ENCODE data around the gene SLC4A1AP. TPM values are rescaled to one million over a fixed set of nuclear protein-coding genes. Genes with fewer than 3 reads are reported as not detected.
A peak's percentile ranks its signal among the peaks of the same experiment; 100 is the strongest.
"Not testable (repeated sequence)": the region's sequence is repeated elsewhere in the genome, so short reads cannot be mapped to it uniquely, and the experiment has no call there.

Gene SLC4A1AP
- total RNA-seq, 1 donor from 2014 or later: 39.1 TPM

GRCh38 chr2:27651056-27651455 is 12.6 kb upstream of the SLC4A1AP start:
- no peak for DNase-seq (ENCODE audit: low read depth)

DNA sequence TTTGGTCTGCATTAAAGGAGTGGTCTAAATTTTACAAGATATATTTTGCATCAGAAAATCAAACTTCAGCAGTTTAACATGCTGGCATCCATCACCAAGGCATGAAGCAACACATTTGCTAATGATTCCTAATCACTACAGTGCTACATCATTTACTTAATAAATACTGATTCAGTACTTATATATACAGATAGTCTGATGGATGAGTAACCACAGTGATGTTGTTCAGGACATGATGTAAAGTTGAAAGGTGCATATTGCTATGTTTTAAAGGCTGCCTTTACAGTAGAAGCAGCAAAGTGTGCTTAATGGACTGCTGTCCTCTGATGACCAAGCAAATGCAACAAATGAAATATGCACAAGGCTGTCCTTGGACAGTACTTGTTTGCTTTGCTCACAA is 11.3 kb upstream of the SLC4A1AP start:
- DNase-seq (ENCODE audit: low read depth): no peak

- DNase-seq (ENCODE audit: low read depth): no peak
Measured at GRCh38 chr2:27652790-27653189, 10.9 kb upstream of the SLC4A1AP start.

DNA sequence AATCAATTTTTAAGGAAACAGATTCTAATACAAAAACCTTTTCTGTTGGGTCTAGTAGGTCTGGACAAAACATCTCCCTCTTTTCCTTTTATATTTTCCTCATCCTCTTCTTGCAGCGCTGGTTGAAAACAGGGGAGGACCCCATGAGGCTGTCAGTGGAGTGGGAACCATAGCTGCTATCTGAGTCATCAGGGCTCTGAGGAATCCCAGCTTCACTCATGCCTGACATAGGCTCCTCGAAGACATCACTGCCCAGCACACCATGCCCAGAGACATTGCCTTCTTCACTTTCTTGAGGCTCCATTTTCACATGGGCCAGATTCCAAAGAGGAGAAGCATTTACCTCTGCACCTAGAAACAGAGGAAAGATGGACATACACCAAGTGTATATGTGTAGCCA is 10.3 kb upstream of the SLC4A1AP start:
- peak; percentile 80 for DNase-seq (ENCODE audit: low read depth)

DNA sequence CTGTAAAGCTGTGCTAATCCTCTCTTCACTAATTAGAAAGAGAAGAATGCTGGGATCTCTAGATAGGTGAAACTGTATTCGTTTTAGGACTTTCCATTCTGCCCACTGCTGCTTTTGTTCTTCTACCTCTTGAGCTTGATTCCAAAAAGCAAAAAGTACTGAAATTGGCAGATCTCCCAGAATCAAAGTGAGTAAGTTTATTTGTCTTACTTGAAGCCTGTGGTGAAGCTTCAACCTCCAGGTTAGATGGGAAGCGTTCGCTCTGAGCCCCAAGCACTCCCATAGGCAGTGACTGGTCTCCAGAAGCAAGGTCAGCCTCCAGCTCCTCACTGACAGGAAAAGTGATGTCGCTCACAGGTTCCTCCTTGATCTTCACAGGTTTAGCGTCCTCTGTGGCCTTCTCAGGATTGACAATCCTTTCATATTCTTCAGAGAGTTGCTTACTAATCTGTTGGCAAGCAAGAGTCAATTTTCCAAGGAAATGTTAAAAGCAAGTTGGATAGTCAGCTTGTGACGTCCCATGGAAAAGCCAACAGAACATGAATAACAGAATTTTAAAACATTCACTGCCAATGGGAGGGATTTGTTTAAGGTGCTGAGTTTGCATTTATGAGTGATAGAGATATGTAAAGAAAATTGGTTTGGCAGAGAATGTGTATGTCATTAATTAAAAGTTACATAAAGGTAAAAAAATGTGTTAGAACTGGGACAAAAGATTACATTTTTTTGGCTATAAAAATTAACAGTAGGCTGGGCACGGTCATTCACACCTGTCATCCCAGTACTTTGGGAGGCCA is 8.3 kb upstream of the SLC4A1AP start:
- DNase-seq (ENCODE audit: low read depth): peak; percentile 23

DNA sequence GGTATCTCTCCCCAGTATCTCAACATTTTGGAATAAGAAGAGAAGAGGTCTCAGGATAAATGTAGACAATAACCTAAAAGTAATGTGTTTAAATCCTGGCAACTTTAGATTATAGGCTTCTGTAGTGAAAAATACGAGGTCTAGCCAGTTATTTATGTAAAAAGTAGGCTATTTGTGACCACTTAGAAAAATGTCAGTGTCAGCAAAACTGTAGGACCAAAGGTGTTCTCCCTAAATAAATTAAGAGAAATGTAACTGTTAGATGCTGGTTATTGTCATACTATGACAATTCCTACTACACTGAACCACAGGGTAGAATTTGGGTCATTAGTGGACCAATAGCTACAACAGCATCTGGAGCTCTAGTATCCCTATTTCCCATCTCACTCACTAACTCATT is 2.3 kb upstream of the SLC4A1AP start:
- no peak for DNase-seq (ENCODE audit: low read depth)

- no peak for DNase-seq (ENCODE audit: low read depth)
Measured at GRCh38 chr2:27664154-27664574, 475 bp downstream of the SLC4A1AP start.

GRCh38 chr2:27664622-27665363 is 1.1 kb downstream of the SLC4A1AP start:
- DNase-seq (ENCODE audit: low read depth): no peak

GRCh38 chr2:27667446-27667845 is 3.8 kb downstream of the SLC4A1AP start:
- DNase-seq (ENCODE audit: low read depth): no peak

DNA sequence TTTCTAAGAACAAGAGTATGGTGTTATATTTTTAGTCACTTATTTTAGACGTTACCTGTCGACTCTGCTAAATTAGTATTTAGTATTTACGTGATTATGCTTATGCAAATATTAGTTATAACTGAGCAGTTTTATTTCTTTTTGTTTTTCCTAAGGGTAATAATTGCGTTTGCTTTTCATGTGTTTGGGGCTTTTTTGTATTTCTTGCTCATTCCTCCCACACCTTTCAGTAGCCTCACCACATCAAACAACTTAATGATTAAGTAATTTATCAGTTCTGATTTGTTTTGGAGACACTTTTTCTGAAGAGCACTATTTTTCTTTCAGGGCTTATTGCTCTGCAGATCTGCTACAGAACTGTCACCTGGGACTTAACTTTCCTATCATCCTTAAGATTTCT is 7.5 kb downstream of the SLC4A1AP start:
- DNase-seq (ENCODE audit: low read depth): no peak

DNA sequence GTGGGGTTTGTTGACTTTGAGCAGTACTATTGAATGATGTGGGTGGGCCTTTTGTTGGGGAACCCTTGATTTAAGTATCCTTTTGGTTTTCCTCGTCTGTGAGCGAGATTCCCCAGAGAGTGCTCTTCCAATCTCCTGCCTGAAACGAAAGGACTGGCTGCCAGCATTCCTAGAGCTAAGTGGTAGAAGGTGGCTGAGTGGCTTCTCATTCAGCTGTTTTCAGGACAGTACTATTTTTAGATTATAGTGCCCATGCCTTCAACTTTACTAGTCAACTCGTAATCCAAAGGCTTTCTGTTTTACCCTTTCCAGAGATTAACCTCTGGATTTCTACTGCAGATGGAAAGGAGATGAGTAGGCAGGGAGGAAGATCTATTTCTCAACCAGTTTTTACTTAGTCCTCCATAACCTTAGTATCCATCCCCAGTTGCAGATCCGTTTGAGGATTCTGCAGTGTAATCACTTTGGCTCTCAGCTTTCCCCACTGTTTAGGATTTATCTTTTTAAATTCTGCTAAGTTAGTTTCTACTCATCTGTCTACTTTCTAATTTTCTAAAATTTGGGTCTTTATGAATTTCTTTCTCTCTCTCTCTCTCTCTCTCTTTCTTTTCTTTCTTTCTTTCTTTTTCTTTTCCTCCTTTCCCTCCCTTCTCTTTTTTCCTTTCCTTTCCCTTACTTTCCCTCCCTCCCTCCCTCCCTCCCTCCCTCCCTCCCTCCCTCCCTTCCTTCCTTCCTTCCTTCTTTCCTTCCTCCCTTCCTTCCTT is 9.2 kb downstream of the SLC4A1AP start:
- DNase-seq (ENCODE audit: low read depth): no peak

- DNase-seq (ENCODE audit: low read depth): no peak
Measured at GRCh38 chr2:27680571-27680970, 16.9 kb downstream of the SLC4A1AP start.

GRCh38 chr2:27681841-27682240 is 18.2 kb downstream of the SLC4A1AP start:
- DNase-seq (ENCODE audit: low read depth): peak; percentile 84

GRCh38 chr2:27682334-27682771 is 18.7 kb downstream of the SLC4A1AP start:
- peak; percentile 99 for DNase-seq (ENCODE audit: low read depth)

DNA sequence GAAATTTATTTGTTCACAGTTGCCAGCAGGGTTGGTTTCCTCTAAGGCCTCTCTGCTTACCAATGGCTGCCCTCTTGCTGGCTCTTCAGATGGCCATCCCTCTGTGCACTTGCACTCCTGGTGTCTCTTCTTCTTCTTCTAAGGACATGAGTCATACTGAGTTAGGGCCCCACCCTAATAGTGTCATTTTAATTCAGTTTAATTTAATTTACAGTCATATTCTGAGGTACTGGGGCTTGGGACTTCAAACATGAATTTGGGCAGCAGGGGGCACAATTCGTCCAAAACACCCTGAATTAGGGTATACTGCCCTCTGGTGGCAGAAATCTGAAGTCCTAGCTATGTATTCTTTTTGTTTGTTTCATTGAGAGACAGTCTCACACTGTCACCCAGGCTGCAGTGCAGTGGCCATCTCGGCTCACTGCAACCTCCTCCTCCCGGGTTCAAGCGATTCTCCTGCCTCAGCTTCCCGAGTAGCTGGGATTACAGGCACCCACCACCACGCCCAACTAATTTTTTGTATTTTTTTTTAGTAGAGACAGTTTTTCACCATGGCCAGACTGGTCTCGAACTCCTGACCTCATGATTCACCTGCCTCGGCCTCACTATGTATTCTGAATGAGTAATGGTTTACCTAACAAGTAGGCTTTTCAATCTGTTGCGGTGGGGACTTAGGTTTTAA is 19.8 kb downstream of the SLC4A1AP start:
- peak; percentile 93 for DNase-seq (ENCODE audit: low read depth)

DNA sequence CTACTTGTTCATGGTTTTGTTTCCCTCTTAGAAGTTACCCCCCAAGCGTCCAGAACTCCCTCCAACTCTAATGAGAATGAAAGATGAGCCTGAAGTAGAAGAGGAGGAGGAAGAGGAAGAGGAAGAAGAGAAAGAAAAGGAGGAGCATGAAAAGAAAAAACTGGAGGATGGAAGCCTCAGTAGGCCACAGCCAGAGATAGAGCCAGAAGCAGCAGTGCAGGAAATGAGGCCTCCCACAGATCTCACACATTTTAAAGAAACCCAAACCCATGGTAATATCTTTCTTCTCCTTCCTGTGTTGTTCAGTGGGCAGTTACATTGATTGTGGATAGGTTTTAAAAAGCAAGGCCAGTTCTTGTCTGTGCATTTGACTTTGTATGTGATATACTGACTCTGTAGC is 21.3 kb downstream of the SLC4A1AP start:
- not testable (repeated sequence) for DNase-seq (ENCODE audit: low read depth)

DNA sequence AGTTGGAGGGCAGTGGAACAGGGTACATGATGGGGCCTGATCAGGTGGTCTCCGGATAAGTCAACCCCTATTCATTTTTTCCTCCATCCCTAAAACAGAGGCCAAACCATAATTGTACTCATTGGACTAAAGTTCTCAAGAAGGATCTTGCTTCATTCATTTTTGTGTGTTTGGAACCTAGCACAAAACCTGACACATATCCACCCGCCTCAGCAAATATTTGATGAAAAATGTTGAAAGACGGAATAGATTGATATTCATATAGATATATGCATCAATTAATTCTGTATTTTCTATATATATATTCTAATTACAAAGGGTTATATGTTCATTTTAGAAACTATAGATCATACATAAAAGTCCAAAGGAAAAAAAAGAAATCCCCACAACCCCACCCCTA is 21.9 kb downstream of the SLC4A1AP start:
- DNase-seq (ENCODE audit: low read depth): no peak

DNA sequence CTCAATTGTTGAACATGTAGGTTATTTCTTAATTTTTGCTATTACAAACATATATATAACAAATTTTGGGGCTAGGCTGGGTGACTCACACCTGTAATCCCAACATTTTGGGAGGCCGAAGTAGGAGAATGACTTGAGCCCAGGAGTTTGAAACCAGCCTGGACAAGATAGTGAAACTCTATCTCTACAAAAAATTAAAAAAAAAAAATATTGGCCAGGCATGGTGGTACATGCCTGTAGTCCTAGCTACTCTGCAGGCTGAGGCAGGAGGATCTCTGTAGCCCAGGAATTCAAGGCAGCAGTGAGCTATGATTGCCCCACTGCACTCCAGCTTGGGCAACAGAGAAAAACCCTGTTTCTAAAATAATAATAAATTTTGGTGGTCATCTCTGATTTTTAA is 23.5 kb downstream of the SLC4A1AP start:
- no peak for DNase-seq (ENCODE audit: low read depth)

- DNase-seq (ENCODE audit: low read depth): peak; percentile 88
Measured at GRCh38 chr2:27689424-27689823, 25.7 kb downstream of the SLC4A1AP start.

DNA sequence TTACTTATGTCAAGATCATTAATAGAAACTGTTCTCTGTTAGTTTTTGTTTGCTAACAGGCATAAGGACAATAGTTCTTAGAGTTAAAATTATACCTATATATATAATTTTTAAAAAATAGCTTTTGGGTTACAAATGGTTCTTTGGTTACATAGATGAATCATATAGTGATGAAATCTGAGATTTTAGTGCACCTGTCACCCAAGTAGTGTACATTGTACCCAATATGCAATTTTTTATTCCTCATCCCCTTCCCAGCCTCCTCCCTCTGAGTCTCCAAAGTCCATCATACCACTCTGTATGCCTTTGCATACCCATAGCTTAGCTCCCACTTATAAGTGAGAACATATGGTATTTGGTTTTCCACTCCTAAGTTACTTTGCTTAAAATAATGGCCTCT is 26.4 kb downstream of the SLC4A1AP start:
- DNase-seq (ENCODE audit: low read depth): no peak

DNA sequence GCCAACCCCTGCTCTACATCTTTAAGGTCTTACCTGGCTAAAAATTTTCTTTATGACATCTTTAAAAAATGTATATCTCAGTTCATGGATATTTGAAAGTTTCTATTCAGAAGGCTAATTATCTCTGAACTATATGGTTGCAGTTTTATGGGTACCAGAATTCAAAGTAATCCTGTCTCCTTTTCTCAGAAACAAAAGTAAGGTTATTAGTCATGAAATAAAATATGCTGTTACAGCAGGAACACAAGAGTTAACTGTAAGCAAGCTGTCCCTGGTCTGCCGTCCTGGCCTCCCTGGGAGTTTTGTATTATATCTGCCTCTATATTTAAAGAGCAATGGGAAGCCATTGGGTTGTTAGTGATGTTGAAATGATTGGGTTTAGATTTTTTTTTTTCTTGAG is 34.0 kb downstream of the SLC4A1AP start:
- DNase-seq (ENCODE audit: low read depth): no peak

- no peak for DNase-seq (ENCODE audit: low read depth)
Measured at GRCh38 chr2:27701676-27702075, 38.0 kb downstream of the SLC4A1AP start.
